OCI-LY3 (cell line): ENCODE results near the gene FAM25A.
"Not testable (repeated sequence)": the region's sequence is repeated elsewhere in the genome, so short reads cannot be mapped to it uniquely, and the experiment has no call there.

Experiments
- H2AFZ ChIP-seq: fragments of 200-600, 300-600 bp; shearing (Covaris generic); 2 replicates; pipeline ENCODE4 v1.6.0; 2014; ENCODE audit warnings: antibody characterized with exemption, low read depth, low read length
- H3K27ac ChIP-seq: fragments of 200-600, 300-600 bp; sonication (generic); 2 replicates; pipeline ENCODE4 v1.5.1; 2014; ENCODE audit warnings: mild to moderate bottlenecking, low read length, moderate library complexity, mixed read lengths
- H3K27me3 ChIP-seq: fragments of 200-600, 300-600 bp; sonication (generic); 2 replicates; pipeline ENCODE4 v1.6.1; 2014; ENCODE audit warnings: low read depth, low read length, mixed read lengths
- H3K36me3 ChIP-seq: fragments of 200-600, 300-600 bp; sonication (generic); replicated peaks from 2 replicates; pipeline ENCODE3; 2014; ENCODE audit warnings: low read depth, low read length, mixed read lengths
- H3K4me1 ChIP-seq: fragments of 300-600, 200-600 bp; sonication (generic); 2 replicates; pipeline ENCODE4 v1.6.1; 2014; ENCODE audit warnings: low read length, mixed read lengths
- H3K4me2 ChIP-seq: fragments of 200-600, 300-600 bp; sonication (generic); 2 replicates; pipeline ENCODE4 v1.6.1; 2014; ENCODE audit warnings: low read length, mixed read lengths
- H3K4me3 ChIP-seq: fragments of 300-600, 200-600 bp; sonication (generic); 2 replicates; pipeline ENCODE4 v1.5.1; 2014; ENCODE audit warnings: antibody characterized with exemption, mild to moderate bottlenecking, low read length, moderate library complexity
- H3K79me2 ChIP-seq: fragments of 300-600, 200-600 bp; shearing (Covaris generic); 2 replicates; pipeline ENCODE4 v1.6.1; 2014; ENCODE audit warnings: mild to moderate bottlenecking, low read length, mixed read lengths
- H3K9ac ChIP-seq: fragments of 300-600, 200-600 bp; shearing (Covaris generic); 2 replicates; pipeline ENCODE4 v1.6.0; 2014; ENCODE audit warnings: mild to moderate bottlenecking, low read length, moderate library complexity
- H3K9me3 ChIP-seq: fragments of 200-600, 300-600 bp; shearing (Covaris generic); 2 replicates; pipeline ENCODE4 v1.6.1; 2014; ENCODE audit warnings: low read length, mixed read lengths; ENCODE audit not compliant: insufficient read depth
- H4K20me1 ChIP-seq: fragments of 200-600, 300-600 bp; sonication (generic); 2 replicates; pipeline ENCODE4 v1.6.1; 2016; ENCODE audit warnings: low read length, mixed read lengths; ENCODE audit not compliant: insufficient read depth
- CTCF ChIP-seq: fragments of 200-600, 300-600 bp; sonication (generic); IDR thresholded peaks from 2 replicates; pipeline ENCODE4 v1.5.1; 2014; ENCODE audit warnings: antibody characterized with exemption, low read length, low read depth
- EZH2phosphoT487 ChIP-seq: fragments of 200-600 bp; shearing (Covaris generic); IDR thresholded peaks from 2 replicates; pipeline ENCODE4 v1.6.1; 2018; ENCODE audit warnings: antibody characterized with exemption, mixed run types, low read depth

The FAM25A gene

DNA sequence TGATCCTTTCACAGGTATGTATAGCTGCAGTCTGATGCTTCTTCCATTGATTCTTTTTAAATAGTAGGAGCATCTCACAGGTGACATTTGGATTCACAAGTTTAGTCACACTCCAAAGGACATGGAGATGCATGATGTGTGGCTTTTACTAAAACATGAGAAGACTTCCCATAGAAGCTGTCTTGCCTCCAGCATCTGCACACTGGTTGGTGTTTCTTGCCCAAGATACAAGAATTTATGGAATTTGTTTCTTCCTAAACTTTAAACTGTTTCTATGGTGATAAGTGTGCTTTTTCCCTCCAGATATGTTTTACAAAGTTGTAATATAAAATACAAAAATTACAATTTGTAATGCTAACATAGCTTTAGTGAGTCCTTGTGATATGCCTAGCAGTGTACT, 27.6 kb upstream of the FAM25A start:
- Histone ChIP-seq H3K4me2 (no peak overlapping the region), H3K4me1 (no peaks in the 10 kb centered on the region), H3K36me3 (no peaks in the 10 kb centered on the region), H4K20me1 (no peaks in the 10 kb centered on the region), H3K9ac (no peak overlapping the region), H3K9me3 (no peaks in the 10 kb centered on the region), H3K4me3 (no peak overlapping the region), H3K27me3 (no peaks in the 10 kb centered on the region), H3K79me2 (no peaks in the 10 kb centered on the region), H2AFZ (no peak overlapping the region), H3K27ac (no peak overlapping the region)
- TF ChIP-seq EZH2phosphoT487 (no peak), CTCF (no peak)

DNA sequence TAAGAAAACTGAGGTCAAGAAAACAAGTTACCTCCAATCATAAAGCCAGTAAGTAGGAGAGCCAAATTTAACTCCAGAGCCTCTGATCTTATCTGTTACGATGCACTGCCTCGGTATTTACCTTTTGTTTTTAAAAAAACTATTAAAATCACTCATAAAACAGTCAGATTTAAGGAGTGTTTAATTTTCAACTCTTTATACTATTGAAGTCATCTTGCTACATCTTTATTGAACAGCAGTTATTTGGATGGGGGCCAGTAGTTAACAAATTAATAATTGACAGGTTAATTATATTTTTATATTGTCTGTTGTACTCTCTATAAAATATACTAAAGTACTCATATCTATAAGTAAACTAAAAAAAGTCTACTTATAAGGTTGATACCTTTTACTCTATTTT, 27.2 kb upstream of the FAM25A start:
- no peaks in the 10 kb centered on the region for H3K79me2 ChIP-seq
- no peak overlapping the region for H3K9ac ChIP-seq
- H4K20me1 ChIP-seq: no peaks in the 10 kb centered on the region
- no peak for TF ChIP-seq EZH2phosphoT487
- no peak overlapping the region for H3K27ac ChIP-seq
- no peak overlapping the region for H3K4me2 ChIP-seq
- no peak overlapping the region for H2AFZ ChIP-seq
- no peaks in the 10 kb centered on the region for H3K9me3 ChIP-seq
- H3K27me3 ChIP-seq: no peaks in the 10 kb centered on the region
- no peaks in the 10 kb centered on the region for H3K36me3 ChIP-seq
- H3K4me1 ChIP-seq: no peaks in the 10 kb centered on the region
- H3K4me3 ChIP-seq: no peak overlapping the region

DNA sequence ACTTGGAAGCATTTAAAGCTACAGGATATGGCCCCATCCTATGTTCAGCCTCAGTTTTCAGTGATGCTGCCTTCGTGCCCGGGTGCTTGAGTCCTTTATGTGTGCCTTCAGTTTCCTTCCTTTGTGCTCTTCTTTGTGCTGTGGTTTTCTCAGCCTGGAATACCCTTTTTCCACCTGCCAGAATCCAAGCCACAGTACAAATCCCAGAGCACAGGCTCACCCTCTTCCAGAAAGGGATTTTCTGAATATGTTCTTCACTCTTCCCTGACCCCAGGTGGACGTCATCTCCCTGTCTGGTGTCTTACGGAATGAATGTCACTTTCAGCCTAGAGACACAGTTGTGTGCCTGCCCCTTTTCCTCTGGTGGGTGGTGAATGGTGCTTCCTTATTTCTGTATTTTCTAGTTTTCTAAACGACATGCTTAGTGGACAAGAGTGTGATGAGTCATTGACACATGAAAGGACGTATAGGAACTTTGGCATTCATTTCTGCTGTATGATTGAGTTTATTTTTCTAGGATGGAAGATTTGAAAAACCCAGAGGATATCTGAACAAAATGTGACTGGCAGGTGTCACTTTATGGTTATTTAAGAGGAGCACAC, 20.2 kb upstream of the FAM25A start:
- H3K4me3 ChIP-seq, H3K79me2 ChIP-seq, H3K4me2 ChIP-seq, H3K27me3 ChIP-seq, H4K20me1 ChIP-seq, H3K27ac ChIP-seq, H3K4me1 ChIP-seq, H3K9ac ChIP-seq, H3K9me3 ChIP-seq, H3K36me3 ChIP-seq, H2AFZ ChIP-seq: not testable (repeated sequence)

- H3K4me1 ChIP-seq: no peaks in the 10 kb centered on the region
- H2AFZ ChIP-seq: no peak overlapping the region
- H3K36me3 ChIP-seq: no peaks in the 10 kb centered on the region
- no peaks in the 10 kb centered on the region for H3K27me3 ChIP-seq
- H3K9ac ChIP-seq: no peak overlapping the region
- no peak overlapping the region for H3K4me2 ChIP-seq
- no peak overlapping the region for H3K4me3 ChIP-seq
- H4K20me1 ChIP-seq: no peaks in the 10 kb centered on the region
- TF ChIP-seq CTCF (no peak), EZH2phosphoT487 (no peak)
- no peaks in the 10 kb centered on the region for H3K9me3 ChIP-seq
- no peak overlapping the region for H3K27ac ChIP-seq
- H3K79me2 ChIP-seq: no peaks in the 10 kb centered on the region
These were observed 19.6 kb upstream of the FAM25A start for GRCh38 chr10:87000491-87000890.

- not testable (repeated sequence) for H3K36me3 ChIP-seq, H3K4me2 ChIP-seq
These were observed 13.0 kb upstream of the FAM25A start for GRCh38 chr10:87007124-87007523.

DNA sequence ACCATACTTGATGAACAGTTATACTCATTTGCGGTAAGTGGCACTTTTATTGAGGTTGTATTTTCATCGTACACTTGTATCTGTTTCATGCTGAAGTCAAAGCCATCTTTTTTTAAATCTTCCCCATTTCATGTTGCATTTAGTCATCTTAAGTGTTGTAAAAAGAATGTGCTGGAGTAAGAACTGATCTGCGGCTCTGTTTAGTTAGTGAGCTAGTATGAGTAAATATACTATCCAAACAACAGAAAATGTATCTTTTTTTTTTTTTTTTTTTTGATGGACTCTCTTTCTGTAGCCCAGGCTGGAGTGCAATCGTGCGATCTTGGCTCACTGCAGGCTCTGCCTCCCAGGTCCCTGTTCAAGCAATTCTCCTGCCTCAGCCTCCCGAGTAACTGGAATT, 12.4 kb upstream of the FAM25A start:
- not testable (repeated sequence) for H3K79me2 ChIP-seq, H3K9me3 ChIP-seq, H3K27me3 ChIP-seq, H3K4me2 ChIP-seq, H3K4me1 ChIP-seq, H4K20me1 ChIP-seq, H3K27ac ChIP-seq, H3K4me3 ChIP-seq, H3K36me3 ChIP-seq, H2AFZ ChIP-seq, H3K9ac ChIP-seq

More at GRCh38 chr10:87007124-87007523, 13.0 kb upstream of the FAM25A start:
- H3K79me2 ChIP-seq, H2AFZ ChIP-seq, H3K9ac ChIP-seq, H3K4me1 ChIP-seq, H3K4me3 ChIP-seq, H3K27me3 ChIP-seq, H3K9me3 ChIP-seq, H3K27ac ChIP-seq, H4K20me1 ChIP-seq: not testable (repeated sequence)

- H3K36me3 ChIP-seq, H2AFZ ChIP-seq, H3K79me2 ChIP-seq, H4K20me1 ChIP-seq, H3K4me2 ChIP-seq, H3K4me3 ChIP-seq, H3K9ac ChIP-seq, H3K4me1 ChIP-seq, H3K27ac ChIP-seq, H3K27me3 ChIP-seq, H3K9me3 ChIP-seq: not testable (repeated sequence)
These were observed 11.8 kb upstream of the FAM25A start for GRCh38 chr10:87008303-87008702.

DNA sequence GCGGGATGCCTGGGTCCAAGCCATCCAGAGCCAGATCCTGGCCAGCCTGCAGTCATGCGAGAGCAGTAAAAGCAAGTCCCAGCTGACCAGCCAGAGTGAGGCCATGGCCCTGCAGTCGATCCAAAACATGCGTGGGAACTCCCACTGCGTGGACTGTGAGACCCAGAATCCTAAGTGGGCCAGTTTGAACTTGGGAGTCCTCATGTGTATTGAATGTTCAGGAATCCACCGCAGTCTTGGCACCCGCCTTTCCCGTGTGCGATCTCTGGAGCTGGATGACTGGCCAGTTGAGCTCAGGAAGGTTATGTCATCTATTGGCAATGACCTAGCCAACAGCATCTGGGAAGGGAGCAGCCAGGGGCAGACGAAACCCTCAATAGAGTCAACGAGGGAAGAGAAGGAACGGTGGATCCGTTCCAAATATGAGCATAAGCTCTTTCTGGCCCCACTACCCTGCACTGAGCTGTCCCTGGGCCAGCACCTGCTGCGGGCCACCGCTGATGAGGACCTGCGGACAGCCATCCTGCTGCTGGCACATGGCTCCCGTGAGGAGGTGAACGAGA, 10.9 kb upstream of the FAM25A start:
- not testable (repeated sequence) for H3K79me2 ChIP-seq, H3K27ac ChIP-seq, H3K4me2 ChIP-seq, H3K4me1 ChIP-seq, H4K20me1 ChIP-seq, H3K27me3 ChIP-seq, H3K9me3 ChIP-seq, H3K36me3 ChIP-seq, H3K9ac ChIP-seq, H2AFZ ChIP-seq, H3K4me3 ChIP-seq
